SKM-1 treated with dmso at 0.1 percent for 144 hours (cell line): ENCODE data around the gene GP1BB.
A peak's percentile ranks its signal among the peaks of the same experiment; 100 is the strongest.

Source experiments
- DNase-seq: peaks from one replicate; lab custom pipeline; 2025; ENCODE audit not compliant: unreplicated experiment; lab: John Stamatoyannopoulos, UW

Gene GP1BB

DNA sequence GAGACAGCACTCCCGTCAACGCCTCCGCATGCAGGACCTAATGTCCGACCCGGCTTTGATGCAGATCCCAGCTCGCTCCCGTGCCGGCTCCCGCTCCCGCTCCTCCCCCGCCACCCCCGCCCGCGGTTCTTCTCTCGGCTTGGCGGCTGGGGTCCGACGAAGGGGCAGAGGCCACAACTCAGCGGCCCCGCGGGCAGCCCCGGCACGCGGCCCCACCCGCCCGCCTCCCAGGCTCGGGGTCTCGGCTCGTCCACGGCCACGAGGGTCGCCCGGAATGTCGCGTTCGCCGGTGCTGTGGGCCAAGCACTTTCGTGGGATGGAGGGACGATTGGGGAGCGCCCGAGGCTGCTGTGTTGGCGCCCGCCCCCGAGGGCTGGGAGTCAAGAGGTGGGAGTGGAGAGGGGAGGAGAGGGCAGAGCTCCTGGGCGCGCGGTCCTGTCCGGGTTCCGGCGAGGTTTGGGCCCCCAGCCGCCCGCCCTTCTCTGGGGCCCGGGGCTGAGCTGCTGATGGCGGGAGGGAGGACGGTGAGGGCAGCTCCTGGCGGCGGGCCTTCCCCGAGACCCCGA is 31.9 kb downstream of the GP1BB start:
- no peak for DNase-seq

- DNase-seq, result no peak
These were observed 32.5 kb downstream of the GP1BB start for GRCh38 chr22:19755722-19756287.

DNA sequence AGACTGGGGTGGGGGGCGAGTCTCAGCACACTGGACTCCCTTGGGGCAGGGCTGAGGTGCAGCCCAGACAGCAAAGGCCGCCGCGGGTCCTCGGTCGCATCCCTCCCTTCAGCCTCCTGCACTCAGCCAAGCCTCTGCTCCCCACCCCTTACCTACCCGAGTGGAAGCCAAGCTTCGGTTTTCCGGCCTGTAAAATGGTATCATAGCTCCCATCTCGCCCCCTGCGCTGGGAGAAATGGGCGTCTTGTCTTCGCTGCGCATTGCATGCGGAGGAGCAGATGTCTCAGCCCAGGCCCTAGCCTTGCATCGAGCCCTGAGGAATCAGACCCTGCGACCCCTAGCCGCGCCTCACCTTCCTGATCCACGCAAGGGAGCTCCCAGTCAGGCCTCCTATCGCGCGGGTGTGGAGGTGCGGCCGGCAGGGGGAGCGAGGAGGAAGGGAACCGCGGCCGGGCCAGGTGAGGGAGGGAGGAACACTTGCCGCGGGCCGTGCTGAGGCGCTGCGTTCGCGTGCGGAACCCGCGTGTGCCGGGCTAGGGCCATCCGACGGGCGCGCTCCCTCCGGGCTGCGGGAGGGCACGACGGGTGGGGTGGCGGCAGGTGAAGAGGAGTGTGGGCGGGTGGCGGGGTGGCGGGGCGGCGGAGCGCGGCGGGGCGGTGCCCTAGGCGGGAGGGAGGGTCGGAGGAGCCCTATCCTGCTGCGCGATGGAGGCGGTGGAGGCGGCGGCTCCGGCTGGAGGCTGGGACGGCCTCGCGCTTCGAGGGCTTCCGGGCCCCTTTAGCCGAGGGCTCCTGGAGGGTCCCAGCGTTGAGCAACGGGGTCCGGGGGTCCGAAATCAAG is 33.2 kb downstream of the GP1BB start:
- peak; percentile 12 for DNase-seq

DNA sequence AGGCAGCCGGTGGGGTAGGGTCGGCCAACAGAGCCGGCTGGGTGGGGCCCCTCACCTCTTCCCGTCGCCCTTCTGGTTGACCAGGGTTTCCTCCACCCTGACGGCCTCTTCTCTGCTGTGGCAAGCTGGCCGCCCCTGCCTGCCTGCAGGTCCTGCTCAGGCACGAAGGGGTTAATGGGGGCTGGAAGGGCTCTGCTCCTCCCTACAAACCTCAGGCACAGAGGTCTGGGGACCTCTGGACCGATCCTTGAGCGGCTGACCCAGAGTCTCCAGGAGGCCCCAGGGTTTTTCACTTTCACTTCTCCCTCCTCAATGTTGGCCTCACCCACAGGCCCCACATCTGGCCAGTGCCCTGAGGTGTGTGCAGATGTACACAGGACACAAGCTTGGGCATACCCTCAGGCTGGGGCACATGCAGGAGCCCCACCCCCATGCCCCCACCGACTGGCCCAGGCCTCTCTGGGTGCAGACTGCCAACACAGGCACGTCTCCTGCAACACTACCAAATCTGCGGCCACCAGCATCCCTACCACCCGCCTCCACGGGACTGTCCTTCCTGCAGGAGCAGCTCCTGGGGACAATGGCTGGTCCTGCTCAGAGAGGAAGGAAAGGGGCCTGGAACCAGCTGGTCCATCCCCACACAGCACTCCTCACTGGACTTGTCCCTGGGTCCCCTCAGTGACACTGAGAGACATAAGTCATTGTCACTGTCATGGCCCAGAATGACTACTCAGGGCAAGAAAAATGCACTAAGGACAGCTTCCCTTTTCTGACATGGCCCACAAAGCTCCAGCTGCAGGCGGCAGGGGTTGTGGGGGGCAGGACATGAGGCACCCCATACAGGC is 34.0 kb downstream of the GP1BB start:
- DNase-seq, result peak; percentile 9

DNA sequence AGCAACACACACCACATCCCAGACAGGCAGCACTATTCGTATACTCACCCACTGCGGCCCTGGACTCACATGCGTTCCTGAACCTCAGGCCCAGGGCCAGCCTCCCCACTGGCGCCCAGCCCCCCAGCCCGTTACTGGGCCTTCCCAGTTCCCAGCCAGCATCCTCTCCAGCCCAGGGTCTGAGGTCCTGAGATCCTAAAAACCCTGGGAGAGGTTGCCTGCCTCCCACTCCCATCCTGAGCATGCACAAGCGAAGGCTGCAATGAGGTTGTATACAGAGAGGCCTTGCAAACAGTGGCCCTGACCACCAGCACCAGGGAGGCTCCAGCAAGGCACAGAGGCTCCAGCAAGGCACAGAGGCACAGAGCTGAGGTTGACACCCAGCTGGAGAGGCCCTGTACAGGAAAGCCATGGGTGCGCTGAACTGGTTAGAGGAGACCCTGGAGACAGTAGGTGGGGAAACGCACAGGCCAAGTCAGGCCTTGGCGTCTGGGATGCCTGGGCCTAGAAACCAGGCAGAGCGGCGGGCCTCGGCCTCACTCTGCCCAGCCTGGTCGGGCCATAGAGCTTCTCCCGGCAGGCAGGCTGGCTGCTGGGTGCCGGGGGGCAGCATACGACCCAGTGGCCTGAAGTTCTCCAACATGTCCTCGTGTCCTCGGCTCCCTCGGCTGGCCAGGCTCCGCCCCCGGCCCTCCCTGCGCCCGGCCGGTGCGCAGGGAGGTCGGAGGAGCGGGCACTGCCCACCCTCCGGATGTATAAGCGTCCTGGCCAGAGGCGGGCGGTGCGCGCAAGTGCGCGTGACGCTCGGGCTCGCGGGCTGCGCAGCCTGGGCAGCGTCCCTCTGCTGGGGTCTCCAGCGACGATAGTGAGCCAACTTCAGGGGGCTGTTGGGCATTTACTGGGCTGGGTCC is 34.9 kb downstream of the GP1BB start:
- no peak for DNase-seq

GRCh38 chr22:19758896-19759426 is 35.6 kb downstream of the GP1BB start:
- DNase-seq, result no peak

GRCh38 chr22:19759427-19760057 is 36.2 kb downstream of the GP1BB start:
- no peak for DNase-seq

DNA sequence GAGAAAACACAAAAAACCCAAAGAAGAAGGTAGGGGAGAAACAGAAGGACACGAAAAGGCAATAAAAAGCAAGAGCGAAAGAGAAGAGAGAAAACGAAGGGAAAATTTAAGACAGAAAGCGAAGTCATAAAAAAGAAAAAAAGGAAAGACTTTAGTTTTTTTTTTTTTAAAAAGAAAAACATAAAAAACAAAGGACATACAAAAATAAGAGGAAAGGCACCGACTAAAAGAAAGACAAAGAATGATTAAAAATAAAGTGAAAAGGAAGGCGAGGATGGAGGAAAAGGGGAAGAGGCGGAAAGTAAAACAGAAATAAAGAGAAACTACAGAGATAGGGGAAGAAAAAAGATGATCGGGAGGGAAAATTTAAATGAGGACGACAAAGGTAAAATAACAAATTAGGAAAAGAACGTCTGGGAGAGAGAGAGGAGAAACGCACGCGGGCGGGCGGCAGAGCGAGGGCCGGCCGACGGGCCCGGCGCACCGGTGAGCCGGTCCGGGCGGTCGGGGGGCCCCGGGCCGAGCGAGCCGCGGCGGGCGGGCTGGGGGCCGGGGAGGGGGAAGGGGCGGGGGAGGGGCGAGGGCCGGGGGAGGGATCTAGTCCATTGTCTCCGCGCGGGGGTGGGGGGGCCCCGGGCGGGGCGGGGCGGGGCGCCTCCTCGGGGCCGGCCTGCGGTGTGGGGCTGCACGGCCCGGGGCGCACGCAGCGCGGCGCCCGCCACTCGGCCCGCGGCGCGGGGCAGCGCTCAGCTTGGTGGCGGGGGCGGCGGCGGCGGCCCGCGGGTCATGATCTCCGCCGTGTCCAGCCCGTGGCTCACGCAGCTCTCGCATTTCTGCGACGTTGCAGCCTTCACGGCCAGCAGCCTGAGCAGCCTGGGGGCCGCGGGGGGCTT is 37.0 kb downstream of the GP1BB start, which contains the start of gene TBX1:
Gene TBX1 (plus strand): TSS at position 721 of the 893 bp plus-strand sequence. CDS start 66 bp downstream, at position 787.
- DNase-seq, result peak; percentile 24

DNA sequence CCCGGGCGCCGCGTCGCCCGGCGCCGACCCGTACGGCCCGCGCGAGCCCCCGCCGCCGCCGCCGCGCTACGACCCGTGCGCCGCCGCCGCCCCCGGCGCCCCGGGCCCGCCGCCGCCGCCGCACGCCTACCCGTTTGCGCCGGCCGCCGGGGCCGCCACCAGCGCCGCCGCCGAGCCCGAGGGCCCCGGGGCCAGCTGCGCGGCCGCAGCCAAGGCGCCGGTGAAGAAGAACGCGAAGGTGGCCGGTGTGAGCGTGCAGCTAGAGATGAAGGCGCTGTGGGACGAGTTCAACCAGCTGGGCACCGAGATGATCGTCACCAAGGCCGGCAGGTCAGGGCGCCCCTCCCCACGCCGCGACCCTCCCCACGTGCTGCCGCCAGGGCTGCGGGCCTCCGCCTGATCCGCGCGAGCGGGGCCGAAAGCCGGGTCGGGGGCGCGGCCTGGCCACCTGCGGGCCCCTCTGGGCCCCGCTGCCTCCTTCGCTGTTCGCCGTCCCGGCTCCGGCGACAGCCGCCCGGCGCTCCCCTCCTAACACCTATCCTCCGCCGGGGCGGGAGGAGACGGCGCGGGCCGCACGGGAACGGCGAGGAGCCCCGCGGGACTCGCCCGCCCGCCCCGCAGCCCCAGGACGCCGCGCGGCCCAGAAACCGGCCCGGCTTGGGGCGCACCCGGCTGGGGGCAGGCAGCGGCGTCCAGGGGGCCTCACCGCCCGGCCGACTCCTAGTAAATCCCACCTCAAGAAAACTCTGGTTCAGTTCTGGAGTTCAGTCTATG is 37.8 kb downstream of the GP1BB start:
- no peak for DNase-seq

GRCh38 chr22:19761725-19762567 is 38.6 kb downstream of the GP1BB start:
- peak; percentile 27 for DNase-seq

- no peak for DNase-seq
These were observed 39.5 kb downstream of the GP1BB start for GRCh38 chr22:19762568-19763457.

GRCh38 chr22:19763458-19764298 is 40.3 kb downstream of the GP1BB start:
- no peak for DNase-seq

DNA sequence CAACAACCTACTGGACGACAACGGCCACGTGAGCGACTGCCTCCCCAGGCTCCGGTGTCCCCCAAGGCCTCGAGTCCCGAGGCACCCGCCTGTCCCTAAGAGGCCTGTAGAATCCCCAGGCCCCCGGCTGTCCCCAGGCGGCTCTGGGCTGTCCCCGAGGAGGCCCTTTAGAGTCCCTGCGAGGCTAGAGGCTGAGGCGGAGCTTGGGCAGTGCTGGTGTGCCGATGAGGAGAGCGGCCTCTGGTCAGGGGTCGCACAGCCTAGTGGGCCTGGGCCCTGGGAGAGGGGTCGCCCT is 40.9 kb downstream of the GP1BB start:
- DNase-seq, result no peak

DNA sequence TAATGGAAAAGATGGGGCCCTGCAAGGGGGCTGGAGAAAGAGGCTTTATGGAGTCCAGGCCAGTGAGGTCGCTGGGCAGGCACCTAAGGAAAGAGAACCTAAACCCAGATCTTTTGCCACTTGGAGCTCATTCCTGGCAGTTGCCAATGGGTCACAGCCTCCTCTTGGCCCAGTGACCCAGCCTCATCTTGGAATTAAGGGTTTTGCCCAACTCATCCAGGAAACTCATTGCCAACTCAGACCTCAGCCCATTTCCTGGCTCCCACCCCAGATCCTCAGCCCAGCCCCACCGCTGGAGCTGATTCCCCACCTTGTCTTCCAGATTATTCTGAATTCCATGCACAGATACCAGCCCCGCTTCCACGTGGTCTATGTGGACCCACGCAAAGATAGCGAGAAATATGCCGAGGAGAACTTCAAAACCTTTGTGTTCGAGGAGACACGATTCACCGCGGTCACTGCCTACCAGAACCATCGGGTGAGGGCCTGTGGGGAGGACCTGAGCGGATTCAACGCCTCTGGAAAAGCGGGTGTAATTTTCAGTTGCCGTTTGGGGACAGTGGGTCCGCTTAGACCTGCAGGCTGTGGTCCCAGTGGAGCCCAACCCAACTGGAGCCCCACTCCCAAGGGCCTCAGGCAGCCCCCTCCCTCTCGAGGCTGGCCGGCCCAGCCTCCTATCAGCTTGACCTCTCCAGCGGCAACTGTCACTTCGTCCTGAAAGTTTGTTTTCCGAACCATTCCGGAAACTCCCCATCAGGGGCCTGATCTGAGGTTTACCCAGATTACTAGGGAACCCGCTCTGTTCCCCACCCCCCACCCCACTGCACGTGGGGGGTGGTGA is 41.5 kb downstream of the GP1BB start:
- no peak for DNase-seq
